ENCODE results near the gene APC. TPM values are rescaled to one million over a fixed set of nuclear protein-coding genes. Genes with fewer than 3 reads are reported as not detected.

The APC gene
- total and polyA plus RNA-seq, 2 of the 8 experiments (the other 6 are each of a cell fraction or from before 2014, with no cell fraction given) = 6.8 to 41.9 TPM

DNA sequence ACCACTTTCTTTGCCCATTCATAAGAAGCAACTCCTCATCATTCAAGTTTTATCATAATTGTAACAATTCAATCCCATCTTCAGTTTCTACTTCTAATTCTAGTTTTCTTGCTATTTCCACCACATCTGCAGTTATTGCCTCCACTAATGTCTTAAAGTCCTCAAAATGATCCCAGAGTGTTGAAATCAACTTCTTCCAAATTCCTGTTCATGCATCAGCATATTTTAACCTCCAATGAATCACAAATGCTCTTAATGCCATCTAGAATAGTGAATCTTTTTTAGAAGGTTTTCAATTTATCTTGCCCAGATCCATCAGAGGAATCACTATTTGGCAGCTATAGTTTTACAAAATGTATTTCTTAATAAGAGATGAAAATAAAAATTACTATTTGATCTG lies 120.2 kb downstream of the APC start:
- H2BK12ac ChIP-seq (ENCODE audit: low read depth, low read length) = no peak overlapping the region
- H3K4me2 ChIP-seq (ENCODE audit: insufficient read depth in 1 of 2, low read depth in 2 of 2, low read length in 2 of 2) = no peak overlapping the region
- no peak overlapping the region for H3K23ac ChIP-seq (ENCODE audit: insufficient read length)
- no peak overlapping the region for H4K8ac ChIP-seq (ENCODE audit: extremely low read depth, insufficient read depth, low read length)
- peaks cover 0 to 5% (median under 1%) of the 10 kb centered on the region in 4 experiments; a peak in 4 of 8 replicates for H3K36me3 ChIP-seq (ENCODE audit: control insufficient read depth in 2 of 4, insufficient read depth in 4 of 4, low read length in 3 of 4)
- no peak overlapping the region for H3K4ac ChIP-seq (replicated peaks; ENCODE audit: insufficient read length, low read depth, low read length)
- H3K9ac ChIP-seq (replicated peaks in 1 of 4; ENCODE audit: extremely low read depth in 1 of 4, low read depth in 3 of 4, low read length in 3 of 4) = no peak overlapping the region
- no peaks in the 10 kb centered on the region; a peak in 2 of 7 replicates for H3K27me3 ChIP-seq (replicated peaks in 1 of 4; ENCODE audit: control insufficient read depth in 3 of 4, extremely low read depth in 1 of 4, insufficient read depth in 3 of 4, low read length in 3 of 4)
- TF ChIP-seq RNF2 (IDR thresholded peaks at IDR 0.05; ENCODE audit: borderline replicate concordance, low read depth, low read length, missing control alignments, poor library complexity, severe bottlenecking) (no peak), YY1 (IDR thresholded peaks at IDR 0.05; ENCODE audit: low read depth, low read length) (no peak), NRF1 (IDR thresholded peaks at IDR 0.05; ENCODE audit: low read depth, low read length) (no peak), TEAD4 (IDR thresholded peaks at IDR 0.05; ENCODE audit: low read depth, low read length) (no peak), CREB1 (IDR thresholded peaks at IDR 0.05) (no peak), RAD21 (IDR thresholded peaks at IDR 0.05 in 1 of 2, conservative IDR thresholded peaks at IDR 0.05 in 1 of 2; ENCODE audit: low read depth in 2 of 2, low read length in 2 of 2) (no peak), GTF2F1 (IDR thresholded peaks at IDR 0.05; ENCODE audit: borderline replicate concordance, low read depth, low read length) (no peak)
- peaks cover 0 to 9% (median 5%) of the 10 kb centered on the region in 4 experiments; a peak in 5 of 7 replicates for H3K4me1 ChIP-seq (replicated peaks in 1 of 4; ENCODE audit: control insufficient read depth in 3 of 4, insufficient read depth in 4 of 4, low read length in 3 of 4)
- H3K18ac ChIP-seq (ENCODE audit: extremely low read depth, low read length) = no peak overlapping the region
- H3K27ac ChIP-seq (ENCODE audit: low read depth, low read length) = no peak overlapping the region
- H2BK15ac ChIP-seq (ENCODE audit: low read length) = no peak overlapping the region
- POLR2A ChIA-PET (ENCODE audit: partially characterized antibody) = interaction anchor here (0.6 kb wide), 1 partner anchor 9 kb away, joined by 3 read pairs; no protein-coding TSS in a partner anchor
- no peak overlapping the region for H2BK120ac ChIP-seq (replicated peaks; ENCODE audit: low read depth, low read length)
- no peaks in the 10 kb centered on the region for H3K9me3 ChIP-seq (ENCODE audit: insufficient read depth in 2 of 2, low read depth in 1 of 2, low read length in 1 of 2)
- FAIRE-seq = no peak
- H2BK5ac ChIP-seq (ENCODE audit: low read depth, low read length) = no peak overlapping the region
- no peak overlapping the region for H4K91ac ChIP-seq (replicated peaks; ENCODE audit: insufficient read length, low read length)
- 0 out of 2 replicates have a peak, but pooled peaks cover 3% of the 10 kb centered on the region for H3K23me2 ChIP-seq (ENCODE audit: low read depth, low read length)
- CTCF ChIA-PET (ENCODE audit: partially characterized antibody) = interaction anchor here (4.1 kb wide), 1 partner anchor 9 kb away, joined by 20 read pairs; no protein-coding TSS in a partner anchor
- H3K79me1 ChIP-seq (ENCODE audit: low read depth, low read length) = no peaks in the 10 kb centered on the region
- no peak overlapping the region for H3K14ac ChIP-seq (ENCODE audit: insufficient read length)
- no peak overlapping the region for H2BK20ac ChIP-seq (ENCODE audit: low read length)
- no peak overlapping the region for H2AFZ ChIP-seq (ENCODE audit: low read length)
- H3K4me3 ChIP-seq (ENCODE audit: extremely low read depth in 1 of 4, insufficient read depth in 2 of 4, low read depth in 3 of 4, low read length in 4 of 4) = no peak overlapping the region
- H4K20me1 ChIP-seq (replicated peaks in 1 of 2; ENCODE audit: control insufficient read depth in 1 of 2, insufficient read depth in 2 of 2, low read length in 2 of 2) = no peaks in the 10 kb centered on the region
- no peak overlapping the region for H4K5ac ChIP-seq (ENCODE audit: insufficient read length, low read depth, low read length)
- peaks cover 9 to 17% of the 10 kb centered on the region in 2 experiments; a peak in 3 of 4 replicates for H3K79me2 ChIP-seq (ENCODE audit: control insufficient read depth in 1 of 2, insufficient read depth in 2 of 2, low read length in 2 of 2)
- no peak overlapping the region for H2AK5ac ChIP-seq (ENCODE audit: low read depth, low read length)
- H3K56ac ChIP-seq (replicated peaks; ENCODE audit: insufficient read length, low read depth, low read length) = no peak overlapping the region
- DNase-seq (ENCODE audit: low read depth in 1 of 2, low spot score in 2 of 2) = no peak
